Activated T-cell treated with anti-CD3 and anti-CD28 coated beads, Interleukin-2, amount 50 U/mL, for 4 hours (primary cell): ENCODE measurements around the gene CCDC61. TPM values are rescaled to one million over a fixed set of nuclear protein-coding genes. Genes with fewer than 3 reads are reported as not detected.

Experiments used
- ATAC-seq, 2 donors: fragments of 200-7000 bp; cut with Tn5 transposase; one replicate each; pipeline ENCODE4 v1.10.0; 2021
- DNase-seq: peaks from one replicate; pipeline ENCODE4 v3.0.0-alpha.2; 2020
- H3K27me3 Mint-ChIP-seq: one replicate; pipeline ENCODE4 v1.8.0; 2021; ENCODE audit warnings: low read depth, mixed read lengths
- H3K36me3 Mint-ChIP-seq: one replicate; pipeline ENCODE4 v1.8.0; 2022; ENCODE audit warnings: mixed read lengths; ENCODE audit not compliant: insufficient read depth
- H3K4me1 Mint-ChIP-seq: one replicate; pipeline ENCODE4 v1.8.0; 2021; ENCODE audit warnings: low read depth, mixed read lengths
- H3K4me3 Mint-ChIP-seq: one replicate; pipeline ENCODE4 v1.8.0; 2021; ENCODE audit warnings: mild to moderate bottlenecking, moderate library complexity, mixed read lengths
- H3K9me3 Mint-ChIP-seq: one replicate; pipeline ENCODE4 v1.8.0; 2021; ENCODE audit warnings: mixed read lengths
- total RNA-seq, 3 donors: library from RNA; stranded (reverse); gene quantifications; one replicate each; pipeline ENCODE4 v1.2.1, GENCODE V29; 2021

Gene CCDC61
- total RNA-seq, 3 donors from 2014 or later: 16.1 to 18.0 (median 18.0) TPM

DNA sequence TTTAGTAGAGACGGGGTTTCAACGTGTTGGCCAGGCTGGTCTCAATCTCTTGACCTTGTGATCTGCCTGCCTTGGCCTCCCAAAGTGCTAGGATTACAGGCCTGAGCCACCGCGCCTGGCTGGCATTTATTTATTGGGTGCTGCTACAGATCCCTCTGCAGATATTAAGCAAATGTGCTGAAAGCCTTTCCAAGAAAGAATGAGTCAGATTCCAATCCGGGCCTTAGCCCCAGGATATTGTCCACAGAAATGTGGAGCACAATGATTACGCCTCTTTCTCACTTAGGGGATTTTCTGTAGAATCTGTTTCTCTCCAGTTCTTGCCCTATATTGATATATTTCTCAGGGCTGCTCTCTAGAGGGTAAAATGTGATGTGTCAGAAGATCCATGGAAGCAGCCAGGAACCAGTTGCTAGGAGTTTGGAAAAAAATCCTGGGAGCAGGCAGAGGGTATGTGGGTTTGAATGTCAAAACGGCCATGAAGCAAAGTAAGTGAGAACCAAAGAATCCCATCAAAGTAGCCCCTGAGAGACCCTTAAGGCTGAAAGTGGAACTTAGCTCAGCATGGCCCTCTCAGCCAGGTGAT is 70.3 kb downstream of the CCDC61 start:
- H3K9me3 Mint-ChIP-seq: no peaks in the 10 kb centered on the region
- no peaks in the 10 kb centered on the region for H3K36me3 Mint-ChIP-seq
- DNase-seq (no peak), ATAC-seq (no peak)
- H3K4me1 Mint-ChIP-seq: no peaks in the 10 kb centered on the region
- H3K4me3 Mint-ChIP-seq: no peak overlapping the region
- H3K27me3 Mint-ChIP-seq: peaks cover 48% of the 10 kb centered on the region

DNA sequence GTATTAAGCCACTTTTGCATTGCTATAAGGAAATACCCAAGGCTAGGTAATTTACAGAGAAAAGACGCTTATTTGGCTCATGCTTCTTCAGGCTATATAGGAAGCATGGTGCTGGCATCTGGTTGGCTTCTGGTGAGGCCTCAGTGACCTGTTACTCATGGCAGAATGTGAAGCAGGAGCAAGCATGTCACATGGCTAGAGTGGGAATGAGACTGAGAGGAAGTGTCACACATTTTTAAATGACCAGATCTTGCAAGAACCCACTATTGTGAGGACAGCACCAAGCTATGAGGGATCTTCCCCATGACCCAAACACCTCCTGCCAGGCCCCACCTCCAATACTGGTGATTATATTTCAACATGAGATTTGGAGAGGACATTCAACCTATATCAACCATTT is 71.2 kb downstream of the CCDC61 start:
- no peak for DNase-seq
- no peak overlapping the region for H3K4me3 Mint-ChIP-seq
- no peak for ATAC-seq
- H3K9me3 Mint-ChIP-seq: no peaks in the 10 kb centered on the region
- H3K27me3 Mint-ChIP-seq: peaks cover 56% of the 10 kb centered on the region
- H3K4me1 Mint-ChIP-seq: no peaks in the 10 kb centered on the region
- no peaks in the 10 kb centered on the region for H3K36me3 Mint-ChIP-seq

DNA sequence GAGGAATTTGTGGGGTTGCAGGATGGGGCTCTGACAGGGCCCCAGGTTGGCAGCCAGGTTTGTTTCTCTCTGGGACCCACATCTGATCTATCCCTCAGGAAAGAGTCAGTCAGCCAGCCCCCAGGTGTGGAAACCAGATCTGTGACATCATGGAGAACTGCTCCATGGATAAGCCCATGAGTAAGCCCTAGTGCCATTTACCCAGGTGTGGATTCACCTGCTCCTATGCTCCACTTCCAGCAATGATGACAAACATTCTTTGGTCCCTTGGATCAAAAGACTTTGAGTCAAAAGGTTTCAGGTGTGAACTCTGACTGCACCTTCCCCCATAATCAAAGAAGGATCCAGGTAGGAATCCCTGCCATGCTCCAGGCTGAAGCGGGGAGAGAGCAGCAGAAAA is 72.4 kb downstream of the CCDC61 start:
- Mint-ChIP-seq H3K4me3 (no peak overlapping the region), H3K9me3 (no peaks in the 10 kb centered on the region), H3K36me3 (no peaks in the 10 kb centered on the region), H3K27me3 (peaks cover 59% of the 10 kb centered on the region), H3K4me1 (no peaks in the 10 kb centered on the region)
- DNase-seq: no peak
- ATAC-seq: no peak

Other genes starting within 250 kb of the CCDC61 start
- 1 to 10 TPM; 1.5 to 1.7 (median 1.6) TPM for gene SIX5, start 226.2 kb upstream of the CCDC61 start, total RNA-seq
- gene DMPK, start 213.0 kb upstream of the CCDC61 start, total RNA-seq: 10 to 100 TPM; 19.9 to 22.6 (median 21.1) TPM
- gene DMWD, start 202.6 kb upstream of the CCDC61 start, total RNA-seq: 10 to 100 TPM; 53.3 to 60.5 (median 54.2) TPM
- gene RSPH6A, start 180.2 kb upstream of the CCDC61 start, total RNA-seq: under 1 TPM; 0.15 to 0.33 (median 0.26) TPM
- gene SYMPK, start 132.3 kb upstream of the CCDC61 start, total RNA-seq: 100 to 1,000 TPM in 2 of 3 donors, 10 to 100 TPM in 1; 94.1 to 108 (median 106) TPM
- gene FOXA3, start 131.1 kb upstream of the CCDC61 start, total RNA-seq: under 1 TPM; 0.23 to 0.46 (median 0.26) TPM
- 10 to 100 TPM; 21.8 to 24.5 (median 22.2) TPM for gene IRF2BP1, start 109.3 kb upstream of the CCDC61 start, total RNA-seq
- 1 to 10 TPM; 4.8 to 5.5 (median 5.1) TPM for gene MYPOP, start 92.9 kb upstream of the CCDC61 start, total RNA-seq
- not detected for gene NANOS2, start 80.7 kb upstream of the CCDC61 start, total RNA-seq
- gene NOVA2, start 21.6 kb upstream of the CCDC61 start, total RNA-seq: not detected
- gene PGLYRP1, start 27.6 kb downstream of the CCDC61 start, total RNA-seq: not detected
- gene IGFL4, start 45.5 kb downstream of the CCDC61 start, total RNA-seq: not detected
- gene IGFL3, start 129.2 kb downstream of the CCDC61 start, total RNA-seq: not detected
- gene IGFL2, start 152.8 kb downstream of the CCDC61 start, total RNA-seq: not detected
- gene IGFL1, start 234.3 kb downstream of the CCDC61 start, total RNA-seq: not detected